IPS-18c (cell line): ENCODE measurements around the gene CAPN7.
A peak's percentile ranks its signal among the peaks of the same experiment; 100 is the strongest.
"Not testable (repeated sequence)": the region's sequence is repeated elsewhere in the genome, so short reads cannot be mapped to it uniquely, and the experiment has no call there.

Experiments
- H3K4me3 ChIP-seq: 2 replicates; pipeline ENCODE4 v1.7.0; 2013; ENCODE audit warnings: low read depth, mild to moderate bottlenecking, low read length, moderate library complexity; ENCODE audit not compliant: insufficient read depth
- H3K9me3 ChIP-seq: one replicate; pipeline ENCODE4 v1.6.1; 2013; ENCODE audit warnings: mild to moderate bottlenecking, low read length, moderate library complexity; ENCODE audit not compliant: control insufficient read depth, insufficient read depth

Gene CAPN7

DNA sequence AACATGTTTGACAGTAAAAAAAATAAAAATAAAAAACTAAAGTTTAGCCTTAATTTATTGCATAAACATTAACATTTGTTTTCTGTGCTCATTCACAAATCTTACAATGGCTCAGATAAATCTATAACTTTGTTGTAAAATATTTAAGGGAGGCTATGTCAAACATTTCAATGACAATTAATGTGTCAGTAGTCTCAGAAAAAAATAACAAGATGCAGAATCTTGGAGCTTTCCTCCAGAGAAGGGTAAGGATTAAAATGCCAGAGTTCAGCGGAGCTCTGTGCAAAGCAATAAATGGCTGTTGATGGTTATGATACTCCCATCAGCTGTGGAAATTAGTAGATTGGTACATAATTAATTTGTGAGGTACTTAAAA is 20.0 kb upstream of the CAPN7 start:
- H3K9me3 ChIP-seq, result no peaks in the 10 kb centered on the region
- H3K4me3 ChIP-seq, result no peak overlapping the region

DNA sequence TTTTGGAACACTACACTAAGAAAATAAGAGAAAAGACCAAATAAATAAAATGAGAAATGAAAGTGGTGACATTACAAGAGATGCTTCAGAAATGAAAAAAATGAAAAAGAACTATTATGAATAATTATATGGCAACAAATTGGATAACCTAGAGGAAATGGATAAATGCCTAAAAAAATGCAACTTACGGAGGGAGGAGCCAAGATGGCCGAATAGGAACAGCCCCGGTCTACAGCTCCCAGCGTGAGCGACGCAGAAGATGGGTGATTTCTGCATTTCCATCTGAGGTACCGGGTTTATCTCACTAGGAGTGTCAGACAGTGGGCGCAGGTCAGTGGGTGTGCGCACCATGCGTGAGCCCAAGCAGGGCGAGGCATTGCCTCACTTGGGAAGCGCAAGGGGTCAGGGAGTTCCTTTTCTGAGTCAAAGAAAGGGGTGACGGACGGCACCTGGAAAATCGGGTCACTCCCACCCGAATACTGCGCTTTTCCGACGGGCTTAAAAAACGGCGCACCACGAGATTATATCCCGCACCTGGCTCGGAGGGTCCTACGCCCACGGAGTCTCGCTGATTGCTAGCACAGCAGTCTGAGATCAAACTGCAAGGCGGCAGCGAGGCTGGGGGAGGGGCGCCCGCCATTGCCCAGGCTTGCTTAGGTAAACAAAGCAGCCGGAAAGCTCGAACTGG is 19.4 kb upstream of the CAPN7 start:
- H3K4me3 ChIP-seq, H3K9me3 ChIP-seq: not testable (repeated sequence)

DNA sequence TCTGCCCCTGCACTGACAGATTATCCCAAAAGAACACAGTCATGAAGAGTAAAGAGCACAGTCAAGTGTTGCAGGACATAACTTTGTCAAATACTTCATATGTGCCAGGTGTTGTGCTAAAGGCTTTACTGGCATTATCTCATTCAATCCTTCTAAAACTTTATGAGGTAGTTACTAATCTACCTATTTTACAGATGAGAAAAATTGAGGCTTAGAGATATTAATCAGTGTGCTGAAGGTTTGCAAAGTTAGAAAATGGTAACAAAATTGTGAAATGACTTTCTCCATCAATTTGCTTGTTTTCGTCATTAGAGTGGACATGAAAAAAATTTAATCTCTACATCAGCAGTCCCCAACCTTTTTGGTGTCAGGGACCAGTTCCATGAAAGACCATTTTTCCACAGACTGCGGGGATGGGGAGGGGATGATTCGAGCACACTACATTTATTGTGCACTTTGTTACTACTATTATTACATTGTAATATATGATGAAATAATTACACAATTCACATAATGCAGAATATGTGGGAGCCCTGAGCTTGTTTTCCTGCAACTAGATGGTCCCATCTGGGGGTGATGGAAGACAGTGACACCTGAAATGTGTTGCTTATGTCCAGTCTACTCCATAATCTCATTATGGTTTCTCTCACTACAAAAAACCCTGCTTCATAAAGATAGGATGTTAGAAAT is 8.6 kb upstream of the CAPN7 start:
- no peaks in the 10 kb centered on the region for H3K9me3 ChIP-seq
- H3K4me3 ChIP-seq, result no peak overlapping the region

DNA sequence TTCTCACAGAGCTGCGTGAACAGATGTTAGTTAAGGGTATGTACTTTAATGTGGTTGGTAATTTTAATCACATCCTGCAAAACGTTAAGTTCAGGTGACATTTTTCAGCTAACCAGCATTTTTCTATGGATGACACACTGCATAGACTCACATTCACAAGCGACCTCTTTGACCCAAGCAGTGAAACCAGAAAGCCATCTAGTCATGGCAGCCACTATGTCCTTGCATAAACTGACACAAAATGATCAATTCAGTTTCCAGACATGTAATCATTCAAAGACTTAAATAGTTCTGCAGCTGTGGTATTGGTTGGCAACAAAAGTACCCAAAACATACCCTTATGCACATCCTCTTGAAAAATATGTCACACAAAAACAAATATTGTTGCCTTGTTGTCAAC is 7.4 kb upstream of the CAPN7 start:
- H3K4me3 ChIP-seq, result no peak overlapping the region

DNA sequence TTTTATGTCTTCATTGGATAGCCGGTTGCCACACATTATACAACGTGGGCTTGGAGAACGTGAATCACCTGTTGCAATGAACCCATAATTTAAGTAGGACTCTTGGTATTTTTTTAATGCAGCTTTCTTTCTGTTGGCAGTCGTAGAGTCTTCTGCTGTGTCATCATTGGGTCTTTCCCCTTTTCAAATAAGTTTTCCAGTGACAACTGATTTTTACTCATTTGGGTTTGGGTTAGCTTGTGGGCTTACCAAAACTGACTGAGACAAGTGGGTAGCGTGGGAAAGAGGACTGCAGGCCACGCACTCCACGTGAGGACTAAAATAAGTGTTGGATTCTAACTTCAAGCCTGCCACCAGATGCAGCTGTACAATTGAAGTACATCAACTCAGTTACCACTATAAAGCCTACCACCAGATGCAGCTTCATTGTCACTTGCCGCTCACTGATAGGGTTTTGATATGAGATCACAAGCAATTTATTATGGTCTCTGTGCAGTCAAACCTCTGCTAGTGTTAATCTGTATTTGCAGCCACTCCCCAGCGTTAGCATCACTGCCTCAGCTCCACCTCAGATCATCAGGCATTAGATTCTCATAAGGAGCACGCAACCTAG is 6.4 kb upstream of the CAPN7 start:
- no peaks in the 10 kb centered on the region for H3K9me3 ChIP-seq
- H3K4me3 ChIP-seq, result no peak overlapping the region

More for the DNA sequence above, 7.4 kb upstream of the CAPN7 start:
- no peaks in the 10 kb centered on the region for H3K9me3 ChIP-seq

DNA sequence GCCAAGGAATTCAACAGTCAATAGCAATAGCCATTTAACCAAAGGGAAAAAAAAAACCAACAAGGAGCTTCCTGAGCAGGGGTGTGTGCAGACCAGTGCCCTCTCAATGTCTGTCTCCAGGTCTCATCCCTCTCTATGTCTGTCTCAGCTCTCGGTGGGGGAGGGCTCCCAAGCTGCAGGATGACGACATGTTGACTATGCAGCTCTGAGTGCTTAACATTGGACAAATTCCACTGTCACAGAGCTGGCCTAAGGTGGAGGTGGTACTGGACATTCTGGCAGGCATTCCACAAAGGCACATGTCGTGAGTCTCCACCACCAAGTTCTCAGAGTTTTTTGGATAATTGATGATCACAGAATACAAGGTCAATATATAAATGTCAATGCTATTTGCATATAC is 2.0 kb upstream of the CAPN7 start:
- Histone ChIP-seq H3K9me3 (no peaks in the 10 kb centered on the region), H3K4me3 (no peak overlapping the region)

DNA sequence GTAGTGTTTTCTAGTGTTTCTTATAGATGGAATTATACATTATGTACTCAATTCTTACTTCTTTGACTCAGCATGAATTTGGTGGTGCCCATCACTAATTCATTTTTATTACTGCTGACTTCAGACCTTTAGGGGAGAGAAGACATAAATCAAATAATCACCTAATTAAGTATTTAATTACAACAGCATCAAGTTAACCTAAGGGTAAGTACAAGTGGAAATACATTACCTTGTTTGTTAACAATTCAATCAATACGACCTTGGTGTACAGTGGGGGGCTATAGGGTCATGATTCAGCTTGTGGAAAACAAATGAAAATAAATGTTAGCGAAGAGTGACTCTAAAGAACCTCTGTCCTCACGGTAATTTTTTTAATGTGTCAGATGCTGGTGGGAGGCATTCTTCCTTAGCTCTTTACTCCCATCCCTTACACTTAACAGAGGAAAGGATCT is 538 bp upstream of the CAPN7 start:
- peak overlapping the region; percentile 91 for H3K4me3 ChIP-seq
- no peaks in the 10 kb centered on the region for H3K9me3 ChIP-seq

DNA sequence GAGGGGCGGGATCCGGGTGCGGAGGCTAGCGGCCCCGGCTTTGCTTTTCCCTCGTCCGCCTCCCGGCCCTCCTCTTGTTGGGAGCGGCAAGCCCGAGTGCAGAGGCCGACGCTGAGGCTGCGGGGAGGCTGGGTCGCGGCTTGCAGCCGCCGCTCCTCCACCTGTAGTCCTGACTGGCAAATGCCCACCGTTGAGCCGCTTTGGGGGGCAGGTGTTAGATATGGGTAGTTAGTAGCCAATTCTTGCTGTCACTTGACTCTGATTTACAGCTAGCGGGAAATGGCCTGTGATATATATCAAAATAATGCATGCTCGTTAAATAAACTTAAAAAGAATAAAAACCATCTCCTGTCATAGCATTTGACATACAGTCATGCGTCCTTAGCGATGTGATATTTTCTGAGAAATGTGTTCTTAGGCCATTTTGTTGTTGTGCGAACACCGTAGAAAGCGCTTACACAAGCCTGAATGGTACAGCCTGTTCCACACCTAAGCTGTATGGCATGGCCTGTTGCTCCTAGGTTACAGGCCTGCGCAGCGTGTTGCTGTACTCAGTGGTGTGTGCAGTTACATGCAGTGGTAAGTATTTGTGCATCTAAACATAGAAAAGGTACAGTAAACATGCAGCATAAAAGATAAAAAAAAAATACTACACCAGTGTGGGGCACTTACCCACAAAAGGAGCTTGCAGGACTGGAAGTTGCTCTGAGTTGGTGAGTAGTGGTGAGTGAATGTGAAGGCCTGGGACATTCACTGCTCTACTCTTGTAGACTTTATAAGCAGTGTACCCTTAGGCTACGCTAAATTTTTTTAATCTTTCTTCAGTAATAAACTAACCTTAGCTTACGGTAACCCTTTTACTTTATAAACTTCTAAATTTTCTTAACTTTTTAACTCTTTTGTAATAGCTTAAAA is 873 bp downstream of the CAPN7 start:
- Histone ChIP-seq H3K9me3 (no peaks in the 10 kb centered on the region), H3K4me3 (peak overlapping the region; percentile 91)

DNA sequence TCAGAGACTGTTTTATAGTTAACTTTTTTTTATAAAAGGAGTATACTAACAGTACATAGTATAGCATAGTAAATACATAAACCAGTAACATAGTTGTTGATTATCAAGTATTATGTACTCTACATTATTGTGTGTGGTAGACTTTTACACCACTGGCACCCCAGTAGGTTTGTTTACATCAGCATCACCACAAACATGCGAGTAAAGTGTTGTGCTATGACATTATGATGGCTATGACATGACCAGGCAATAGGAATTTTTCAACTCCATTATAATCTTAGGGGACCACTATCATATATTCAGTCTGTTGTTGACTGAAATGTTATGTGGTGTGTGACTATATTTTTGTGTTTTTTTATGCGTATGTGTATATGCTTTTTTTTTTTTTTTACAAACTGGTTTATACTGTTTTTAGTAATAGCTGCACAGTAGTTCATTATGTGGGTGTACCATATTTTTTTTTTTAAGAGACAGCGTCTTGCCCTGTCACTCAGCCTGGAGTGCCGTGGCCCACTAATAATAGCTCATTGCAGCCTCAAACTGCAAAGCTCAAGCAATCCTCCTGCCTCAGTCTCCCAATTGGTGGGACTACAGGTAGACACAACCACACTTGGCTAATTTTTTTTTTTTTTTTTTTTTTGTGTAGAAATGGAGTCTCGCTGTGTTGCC is 1.9 kb downstream of the CAPN7 start:
- no peak overlapping the region for H3K4me3 ChIP-seq

DNA sequence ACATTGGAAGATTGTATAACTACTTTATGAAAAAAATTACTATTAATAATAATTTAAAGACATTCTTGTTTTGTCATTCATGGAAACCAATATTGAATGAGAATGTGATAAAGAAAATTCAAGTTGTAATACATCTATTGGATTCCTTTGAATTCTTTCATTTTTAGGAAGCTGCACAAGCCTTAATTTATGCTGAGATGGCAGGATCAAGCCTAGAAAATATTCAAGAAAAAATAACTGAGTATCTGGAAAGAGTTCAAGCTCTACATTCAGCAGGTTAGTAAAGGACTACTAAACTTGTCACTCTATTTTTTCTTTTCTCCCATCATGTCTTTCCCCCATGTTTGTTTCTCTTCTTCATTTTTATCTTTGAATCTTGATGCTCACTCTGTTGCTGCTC is 5.9 kb downstream of the CAPN7 start:
- Histone ChIP-seq H3K9me3 (no peaks in the 10 kb centered on the region), H3K4me3 (no peak overlapping the region)

More for the DNA sequence above, 1.9 kb downstream of the CAPN7 start:
- no peaks in the 10 kb centered on the region for H3K9me3 ChIP-seq

DNA sequence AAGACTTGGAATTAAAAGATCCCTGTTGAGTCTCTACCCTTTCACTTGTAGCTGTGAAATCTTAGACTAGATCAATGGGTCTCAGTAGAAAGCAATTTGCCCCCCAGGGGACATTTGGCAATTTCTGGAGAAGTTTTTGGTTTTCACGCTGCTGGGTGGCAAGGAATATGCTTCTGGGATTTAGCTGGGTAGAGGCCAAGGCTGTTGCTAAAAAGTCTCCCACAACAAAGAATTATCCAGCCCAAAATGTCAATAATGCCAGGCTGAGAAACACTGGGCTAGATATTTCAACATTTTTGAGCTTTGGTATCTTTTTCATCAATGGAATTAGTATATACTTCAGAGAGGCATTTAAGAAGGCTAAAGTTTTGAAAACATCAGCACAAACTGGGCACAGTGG is 8.7 kb downstream of the CAPN7 start:
- H3K9me3 ChIP-seq, result no peaks in the 10 kb centered on the region
- no peak overlapping the region for H3K4me3 ChIP-seq

DNA sequence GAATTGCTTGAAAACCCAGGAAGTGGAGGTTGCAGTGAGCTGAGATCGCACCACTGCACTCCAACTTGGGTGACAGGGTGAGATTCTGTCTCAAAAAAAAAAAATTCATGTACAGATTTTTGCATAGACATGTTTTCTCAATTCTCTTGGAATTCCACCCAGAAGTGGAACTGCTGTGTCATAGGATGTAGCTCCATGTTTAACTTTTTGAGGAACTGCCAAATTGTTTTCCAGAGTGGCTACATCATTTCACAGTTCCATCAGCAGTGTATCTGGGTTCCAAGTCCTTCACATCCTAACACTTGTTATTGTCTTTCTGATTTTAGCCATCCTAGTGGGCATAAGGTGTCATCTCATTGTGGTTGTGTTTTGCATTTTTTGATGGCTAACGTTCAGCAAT is 9.9 kb downstream of the CAPN7 start:
- no peaks in the 10 kb centered on the region for H3K9me3 ChIP-seq
- H3K4me3 ChIP-seq, result no peak overlapping the region

DNA sequence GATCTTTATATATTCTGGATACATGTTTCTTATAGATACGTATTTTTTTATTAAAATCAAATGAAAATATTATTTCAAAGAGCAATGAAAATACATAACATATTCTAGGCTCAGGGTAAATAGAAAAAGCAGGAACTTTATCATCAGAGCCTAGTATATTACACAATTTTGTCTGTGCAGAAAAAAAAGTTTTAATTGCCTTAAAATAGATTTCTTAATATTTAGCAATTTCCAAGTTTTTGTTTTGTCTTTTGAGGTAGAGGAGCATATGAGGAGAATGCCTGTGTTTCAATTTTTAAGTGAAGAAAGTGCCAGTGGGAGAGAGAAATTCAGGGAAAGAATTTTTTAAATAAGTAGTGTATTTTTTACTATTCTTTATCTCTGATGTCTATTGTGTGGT is 10.5 kb downstream of the CAPN7 start:
- Histone ChIP-seq H3K4me3 (no peak overlapping the region), H3K9me3 (no peaks in the 10 kb centered on the region)

DNA sequence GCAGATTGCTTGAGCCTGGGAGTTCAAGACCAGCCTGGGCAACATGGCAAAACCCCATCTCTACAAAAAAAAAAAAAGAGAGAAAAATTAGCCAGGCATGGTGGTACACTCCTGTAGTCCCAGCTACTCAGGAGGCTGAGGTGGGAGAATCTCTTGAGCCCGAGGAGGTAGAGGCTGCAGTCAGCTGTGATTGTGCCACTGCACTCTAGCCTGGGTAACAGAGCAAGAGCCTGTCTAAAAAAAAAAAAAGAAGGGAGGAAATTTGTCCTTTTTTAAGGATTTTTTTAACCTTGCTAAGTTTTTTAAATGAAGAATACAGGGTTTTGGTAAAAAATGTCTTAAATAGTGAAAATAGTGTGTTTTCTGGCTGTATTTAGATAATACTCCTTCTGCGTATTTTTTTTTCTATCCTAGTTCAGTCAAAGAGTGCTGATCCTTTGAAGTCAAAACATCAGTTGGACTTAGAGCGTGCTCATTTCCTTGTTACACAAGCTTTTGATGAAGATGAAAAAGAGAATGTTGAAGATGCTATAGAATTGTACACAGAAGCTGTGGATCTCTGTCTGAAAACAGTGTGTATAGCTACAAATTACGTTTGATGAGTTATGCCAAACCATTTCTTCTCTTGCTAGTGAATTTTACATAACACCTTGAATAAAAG is 11.1 kb downstream of the CAPN7 start:
- H3K4me3 ChIP-seq, result no peak overlapping the region
- H3K9me3 ChIP-seq, result no peaks in the 10 kb centered on the region

DNA sequence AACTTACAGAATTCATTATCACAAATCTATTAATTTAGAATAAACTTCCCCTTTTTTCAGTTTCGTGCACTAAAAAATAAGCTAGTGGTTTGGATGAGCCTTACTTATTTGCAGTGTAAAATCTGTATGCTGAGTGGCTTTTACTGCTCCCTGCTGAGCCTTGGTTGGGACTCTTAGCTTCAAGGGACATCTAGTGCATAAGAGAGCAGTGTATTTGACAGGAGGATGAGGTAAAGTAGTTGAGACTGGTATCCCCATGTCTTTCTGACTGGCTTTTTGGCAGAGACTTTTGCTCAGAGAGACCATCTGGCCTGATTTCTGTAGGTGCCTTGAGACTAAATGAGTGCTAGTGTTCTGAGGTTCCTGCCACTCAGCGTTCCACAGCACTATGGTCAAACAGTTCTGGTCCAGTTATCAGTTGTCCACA is 11.8 kb downstream of the CAPN7 start:
- H3K4me3 ChIP-seq, result no peak overlapping the region
- no peaks in the 10 kb centered on the region for H3K9me3 ChIP-seq

DNA sequence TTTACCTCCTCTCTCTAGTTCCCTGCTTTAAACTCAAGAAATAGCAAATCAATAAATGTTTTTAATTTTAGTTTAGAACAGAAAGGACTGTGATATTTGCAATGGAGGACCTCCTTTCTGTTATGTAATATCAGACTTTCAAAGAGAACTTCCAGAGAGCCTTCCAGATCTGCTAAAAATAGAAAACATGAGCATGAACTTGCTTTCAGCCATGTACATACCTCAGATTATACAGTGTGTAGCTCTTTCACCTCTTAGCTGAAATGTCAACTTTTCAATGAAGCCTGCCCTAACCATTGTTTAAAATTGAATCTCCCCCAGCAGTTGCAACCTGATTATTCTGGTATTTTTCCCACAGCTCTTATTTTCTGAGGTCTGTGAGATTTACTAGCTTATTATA is 12.6 kb downstream of the CAPN7 start:
- Histone ChIP-seq H3K4me3 (no peak overlapping the region), H3K9me3 (no peaks in the 10 kb centered on the region)

DNA sequence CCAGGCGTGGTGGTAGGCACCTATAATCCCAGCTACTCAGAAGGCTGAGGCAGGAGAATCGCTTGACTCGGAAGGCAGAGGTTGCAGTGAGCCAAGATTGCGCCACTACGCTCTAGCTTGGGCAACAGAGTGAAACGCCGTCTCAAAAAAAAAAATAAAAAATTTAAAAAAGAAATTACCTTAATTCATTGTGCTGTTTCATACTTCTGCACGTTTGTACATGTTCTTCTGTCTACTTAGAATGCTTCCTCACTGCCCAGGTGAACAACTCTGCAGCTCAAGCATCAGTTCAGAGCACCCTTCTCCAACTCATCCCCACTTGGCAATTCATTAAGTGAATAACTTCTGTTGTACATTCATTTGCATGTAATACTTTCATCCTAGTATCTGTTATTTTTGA is 14.0 kb downstream of the CAPN7 start:
- H3K9me3 ChIP-seq, result no peaks in the 10 kb centered on the region

More for the DNA sequence above, 14.0 kb downstream of the CAPN7 start:
- no peak overlapping the region for H3K4me3 ChIP-seq
